CD4-positive, alpha-beta T cell treated with Interleukin-6 for 4 hours (primary cell): ENCODE data around the gene PFKFB1.

Experiments
- DNase-seq: peaks from one replicate; pipeline ENCODE4 v3.0.0-alpha.2; 2020; ENCODE audit warnings: mixed read lengths

Gene PFKFB1

DNA sequence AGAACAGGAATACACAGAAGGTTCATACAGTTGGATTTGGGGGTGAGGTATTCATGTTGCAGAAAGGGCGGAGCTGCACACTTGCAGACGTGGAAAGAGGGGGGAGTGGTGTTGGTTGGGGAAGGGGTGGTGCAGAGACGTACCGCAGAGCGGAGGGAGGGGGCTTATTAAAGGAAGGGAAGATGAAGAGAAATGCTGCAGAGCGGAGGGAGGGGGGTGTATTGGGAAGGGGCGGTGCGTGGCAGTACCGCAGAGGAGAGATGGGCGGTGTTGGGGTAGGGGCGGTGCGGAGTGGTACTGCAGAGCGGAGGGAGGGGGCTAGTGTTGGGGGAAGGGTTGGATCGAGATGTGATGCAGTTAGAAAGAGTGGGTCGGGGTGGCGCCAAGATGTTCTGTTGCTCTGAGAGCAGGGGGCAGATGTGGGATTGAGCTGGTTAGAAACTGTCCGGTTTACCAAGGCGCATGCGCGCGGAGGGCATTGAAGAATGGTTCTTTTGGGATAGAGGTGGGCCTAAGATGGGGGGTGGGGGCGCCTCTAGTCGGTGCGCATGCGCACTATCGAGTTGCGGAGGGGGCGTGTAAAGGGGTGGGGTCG lies 72.5 kb downstream of the PFKFB1 start:
- peak; percentile 72 for DNase-seq

DNA sequence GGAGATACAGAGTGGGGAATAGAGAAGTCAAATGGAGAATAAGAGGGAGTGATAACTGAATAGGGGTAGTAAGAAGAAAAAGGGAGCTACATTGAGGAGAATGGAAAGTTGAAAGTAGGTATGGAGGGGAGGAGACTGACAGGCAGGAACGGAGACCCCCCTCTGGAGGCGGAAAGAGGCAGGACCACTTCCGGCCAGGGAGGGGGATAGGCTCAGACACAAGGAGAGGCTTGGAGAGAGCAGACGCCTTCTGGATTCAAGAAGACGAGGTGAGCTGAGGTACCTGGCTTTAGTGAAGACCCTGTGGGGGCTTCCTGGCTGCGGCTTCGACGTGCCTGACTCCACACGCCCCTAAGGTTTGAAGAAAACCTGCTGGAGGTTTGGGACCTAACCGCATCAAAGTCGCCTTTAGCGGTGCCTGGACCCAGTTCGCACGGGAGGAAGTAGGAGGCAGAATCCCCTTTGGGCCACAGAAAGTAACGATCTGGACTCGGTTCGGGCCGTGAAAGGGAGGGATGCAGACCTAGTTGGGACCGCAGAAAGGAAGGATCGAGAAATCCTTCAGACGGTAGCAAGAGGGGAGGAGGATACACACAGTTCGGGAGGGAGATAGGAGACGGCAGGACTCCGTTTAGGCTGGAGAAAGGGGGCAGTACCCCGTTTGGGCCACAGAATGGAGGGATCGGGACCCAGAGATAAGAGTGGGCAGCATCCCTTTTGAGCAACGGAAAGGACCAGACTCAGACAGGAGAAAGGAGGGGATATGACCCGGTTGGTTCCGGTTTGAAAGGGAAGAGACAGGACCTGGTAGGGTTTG lies 73.2 kb downstream of the PFKFB1 start, which contains the start of gene TRO:
TRO (plus strand) TSS at position 215 of the 817 bp plus-strand sequence. CDS start 1,423 bp downstream, outside the sequence.
- DNase-seq, result peak; percentile 30

DNA sequence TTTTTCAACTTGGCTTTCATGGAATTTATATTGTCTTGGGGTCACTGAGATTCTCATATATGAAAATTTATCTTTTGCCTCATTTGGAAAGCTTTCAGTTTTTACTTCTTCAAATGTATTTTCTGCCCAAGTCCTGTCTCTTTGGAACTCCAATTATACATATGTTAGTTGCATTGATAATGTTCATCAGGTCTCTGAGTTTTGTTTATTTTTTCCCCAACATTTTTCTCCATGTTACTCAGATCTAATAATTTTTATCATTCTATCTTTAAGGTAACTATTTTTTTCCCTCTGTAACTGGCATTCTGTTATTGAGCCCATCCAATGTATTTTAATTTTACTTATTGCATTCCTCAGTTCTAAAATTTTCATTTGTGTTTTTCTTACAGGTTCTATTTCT lies 84.0 kb downstream of the PFKFB1 start:
- no peak for DNase-seq

- DNase-seq, result no peak
Measured at GRCh38 chrX:54894159-54894558, 99.8 kb downstream of the PFKFB1 start.

- DNase-seq, result peak; percentile 65
Measured at GRCh38 chrX:54891573-54891972, 102.4 kb downstream of the PFKFB1 start.

DNA sequence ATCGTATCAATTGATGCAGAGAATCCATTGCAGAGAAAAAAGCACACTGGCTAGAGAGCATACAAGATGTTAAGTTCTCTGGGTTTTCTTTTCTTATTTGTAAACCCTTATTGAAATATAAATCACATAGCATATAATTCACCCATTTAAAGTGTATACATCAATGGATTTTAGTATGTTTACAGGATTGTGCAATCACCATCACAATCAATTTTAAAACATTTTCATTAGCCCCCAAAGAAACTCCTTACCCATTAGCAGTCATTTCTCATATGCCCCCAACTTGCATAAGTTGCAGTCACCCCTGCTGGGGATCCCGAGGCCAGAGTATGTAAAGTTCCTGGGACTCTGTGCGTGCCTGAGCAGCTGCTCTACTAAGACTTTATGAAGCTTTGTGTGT lies 108.2 kb downstream of the PFKFB1 start:
- no peak for DNase-seq
